IPS DF 6.9 (cell line): ENCODE data around the gene ORC3.

Experiments used
- DNase-seq: peaks from one replicate; pipeline ENCODE4 v3.0.0-alpha.2; 2013; ENCODE audit warnings: low read depth, low spot score
- H3K27ac ChIP-seq: one replicate; pipeline ENCODE4 v1.5.1; 2013; ENCODE audit warnings: low read length, control low read depth
- H3K27me3 ChIP-seq: 2 replicates; pipeline ENCODE4 v1.6.1; 2013; ENCODE audit warnings: mild to moderate bottlenecking, low read length; ENCODE audit not compliant: control insufficient read depth, insufficient read depth
- H3K36me3 ChIP-seq: 2 replicates; pipeline ENCODE4 v1.6.1; 2013; ENCODE audit warnings: low read length; ENCODE audit not compliant: control insufficient read depth, insufficient read depth
- H3K4me1 ChIP-seq: 2 replicates; pipeline ENCODE4 v1.6.1; 2013; ENCODE audit warnings: low read length; ENCODE audit not compliant: control insufficient read depth, insufficient read depth
- H3K4me3 ChIP-seq: 2 replicates; pipeline ENCODE4 v1.5.1; 2013; ENCODE audit warnings: mild to moderate bottlenecking, low read length
- H3K9me3 ChIP-seq: 2 replicates; pipeline ENCODE4 v1.6.1; 2013; ENCODE audit warnings: low read length, inconsistent platforms; ENCODE audit not compliant: control insufficient read depth, insufficient read depth
- WGBS: extraction: QIAGEN DNeasy Blood & Tissue Kit; methylation state at CpG from one replicate; pipeline ENCODE4 v1.1.7; 2013; ENCODE audit warnings: mixed read lengths, missing lambda C conversion rate; ENCODE audit not compliant: insufficient read length, insufficient coverage; 5-methylcytosine and 5-hydroxymethylcytosine counted together

Gene ORC3

DNA sequence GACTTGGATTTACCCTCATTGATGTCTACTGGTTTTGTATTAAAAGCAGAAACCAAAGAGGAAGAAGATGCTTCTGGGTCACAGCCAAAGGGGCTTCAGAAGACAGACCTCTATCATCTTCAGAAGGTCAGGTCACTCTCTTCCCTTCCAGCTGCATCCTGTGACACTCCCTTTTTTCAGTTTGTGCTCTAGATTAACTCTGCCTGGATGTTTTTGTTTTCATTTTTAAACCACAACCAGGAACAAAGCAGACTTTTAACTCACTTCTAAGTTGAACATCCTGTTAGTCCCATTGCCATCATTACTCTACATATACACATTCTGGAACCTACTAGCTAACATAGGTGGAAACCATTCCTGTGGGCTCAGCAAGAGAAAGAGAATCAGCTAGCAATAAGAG is 66.9 kb downstream of the ORC3 start:
- Histone ChIP-seq H3K36me3 (no peaks in the 10 kb centered on the region; the same call in 1 of the 2 replicates), H3K4me3 (no peak overlapping the region), H3K27me3 (no peaks in the 10 kb centered on the region), H3K27ac (no peak overlapping the region), H3K4me1 (peaks cover 3% of the 10 kb centered on the region; the same call in 1 of the 2 replicates), H3K9me3 (no peaks in the 10 kb centered on the region)
- DNase-seq = no peak

GRCh38 chr6:87658516-87658915 is 68.6 kb downstream of the ORC3 start:
- no peaks in the 10 kb centered on the region for H3K27me3 ChIP-seq
- H3K4me1 ChIP-seq = peaks cover 3% of the 10 kb centered on the region; the same call in 1 of the 2 replicates
- H3K27ac ChIP-seq = no peak overlapping the region
- H3K9me3 ChIP-seq = no peaks in the 10 kb centered on the region
- no peak overlapping the region for H3K4me3 ChIP-seq
- DNase-seq = no peak
- H3K36me3 ChIP-seq = no peaks in the 10 kb centered on the region; the same call in 1 of the 2 replicates

GRCh38 chr6:87660226-87660911 is 70.4 kb downstream of the ORC3 start:
- Histone ChIP-seq H3K4me1 (no peaks in the 10 kb centered on the region), H3K4me3 (no peak overlapping the region), H3K27ac (no peak overlapping the region), H3K9me3 (no peaks in the 10 kb centered on the region), H3K27me3 (no peaks in the 10 kb centered on the region), H3K36me3 (no peaks in the 10 kb centered on the region; the same call in 1 of the 2 replicates)
- no peak for DNase-seq

DNA sequence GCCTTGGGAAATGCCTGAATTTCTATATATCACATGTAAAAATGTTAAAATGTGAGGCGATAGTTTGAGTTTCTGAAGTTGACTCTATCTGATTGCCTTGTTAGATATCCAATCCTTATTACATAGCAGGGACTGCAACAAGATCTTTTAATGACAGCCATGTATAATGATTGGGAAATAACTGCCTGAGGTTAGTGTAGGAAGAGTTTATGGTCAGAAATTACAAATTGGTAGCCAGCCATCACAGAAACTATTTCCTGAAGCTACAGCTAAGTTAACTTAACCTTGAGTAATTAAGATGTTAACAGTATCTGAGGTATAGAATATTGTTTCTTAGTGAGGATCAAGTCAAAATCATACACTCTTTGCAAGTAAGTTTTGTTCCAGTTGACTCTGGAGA is 71.1 kb downstream of the ORC3 start:
- WGBS = no CpG with 5 or more reads among the region's 1 CpG
- Histone ChIP-seq H3K4me3 (no peak overlapping the region), H3K4me1 (no peaks in the 10 kb centered on the region), H3K27ac (no peak overlapping the region), H3K9me3 (no peaks in the 10 kb centered on the region), H3K36me3 (no peaks in the 10 kb centered on the region; the same call in 1 of the 2 replicates), H3K27me3 (no peaks in the 10 kb centered on the region)
- DNase-seq = no peak

DNA sequence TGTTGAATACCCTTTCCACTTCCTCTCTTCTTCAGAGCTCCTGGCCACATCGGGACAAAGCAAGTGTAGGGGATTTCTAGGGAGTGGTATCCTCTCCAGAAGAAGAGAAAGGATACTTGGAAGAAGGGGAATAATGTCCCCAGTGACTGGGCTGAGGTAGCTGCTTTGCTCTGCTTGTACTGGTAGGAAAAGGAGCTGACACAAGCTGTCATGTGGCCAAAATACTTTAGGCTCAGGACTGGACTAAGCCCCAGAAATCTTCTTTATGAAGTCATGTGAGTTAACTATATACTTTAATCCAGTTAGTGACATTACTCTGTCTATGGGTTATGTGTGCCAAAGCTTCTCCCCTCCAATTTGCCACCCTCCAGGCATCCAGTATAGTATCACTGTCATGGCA is 71.6 kb downstream of the ORC3 start:
- WGBS = no CpG with 5 or more reads among the region's 1 CpG
- no peak overlapping the region for H3K27ac ChIP-seq
- H3K9me3 ChIP-seq = no peaks in the 10 kb centered on the region
- DNase-seq = no peak
- no peaks in the 10 kb centered on the region for H3K27me3 ChIP-seq
- H3K36me3 ChIP-seq = no peaks in the 10 kb centered on the region; the same call in 1 of the 2 replicates
- no peak overlapping the region for H3K4me3 ChIP-seq
- no peaks in the 10 kb centered on the region for H3K4me1 ChIP-seq

DNA sequence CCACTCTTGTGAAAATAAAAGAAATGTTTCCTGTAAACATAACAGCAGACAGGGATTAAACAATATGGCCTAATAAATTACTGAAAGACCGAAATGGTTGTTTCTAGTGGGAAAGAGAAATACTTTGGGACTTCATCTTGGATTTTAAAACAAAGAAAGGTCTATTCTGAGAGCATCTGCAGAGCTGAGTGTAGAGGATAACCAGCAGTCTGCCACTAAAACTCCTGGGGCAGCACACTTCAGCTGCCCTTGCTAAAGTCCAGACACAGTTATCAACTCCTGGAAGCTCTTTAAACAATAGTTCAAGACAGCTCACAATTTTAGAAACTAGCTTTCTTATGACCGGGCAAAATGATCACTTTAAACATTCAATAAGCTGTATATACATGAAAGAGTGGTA is 73.5 kb downstream of the ORC3 start:
- H3K4me1 ChIP-seq = no peaks in the 10 kb centered on the region
- H3K27me3 ChIP-seq = no peaks in the 10 kb centered on the region
- DNase-seq = no peak
- no CpG with 5 or more reads among the region's 2 CpGs for WGBS
- no peaks in the 10 kb centered on the region; the same call in 1 of the 2 replicates for H3K36me3 ChIP-seq
- H3K4me3 ChIP-seq = no peak overlapping the region
- no peak overlapping the region for H3K27ac ChIP-seq
- H3K9me3 ChIP-seq = no peaks in the 10 kb centered on the region

DNA sequence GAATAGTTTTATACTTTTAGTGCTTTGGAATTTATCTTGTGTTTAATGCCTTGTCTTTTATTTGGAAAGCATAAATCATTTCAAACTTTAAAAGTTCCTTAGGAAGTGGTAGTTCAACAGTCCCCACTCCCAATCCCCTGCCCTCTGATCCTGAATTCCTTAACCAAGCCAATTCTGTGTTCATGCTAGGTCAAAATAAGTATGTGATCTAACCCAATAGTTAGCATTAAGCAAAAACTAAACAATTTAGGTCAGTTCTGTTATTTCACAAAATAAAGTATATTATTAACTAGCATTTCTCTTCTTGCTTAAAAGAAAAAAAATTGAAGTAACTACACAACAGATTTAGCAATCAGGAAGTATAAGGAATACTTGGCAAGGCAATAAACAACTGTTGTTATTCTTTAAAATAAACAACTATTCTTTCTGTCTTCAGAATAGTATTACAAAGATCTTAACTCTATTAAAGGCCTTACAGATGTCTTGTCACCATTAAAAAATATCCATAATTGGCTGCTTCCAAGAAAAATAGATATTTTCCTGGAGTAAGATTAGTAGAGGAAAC is 75.1 kb downstream of the ORC3 start:
- no peaks in the 10 kb centered on the region; the same call in 1 of the 2 replicates for H3K36me3 ChIP-seq
- no peaks in the 10 kb centered on the region for H3K4me1 ChIP-seq
- no peak for DNase-seq
- H3K9me3 ChIP-seq = no peaks in the 10 kb centered on the region
- no peak overlapping the region for H3K4me3 ChIP-seq
- H3K27ac ChIP-seq = no peak overlapping the region
- H3K27me3 ChIP-seq = no peaks in the 10 kb centered on the region

DNA sequence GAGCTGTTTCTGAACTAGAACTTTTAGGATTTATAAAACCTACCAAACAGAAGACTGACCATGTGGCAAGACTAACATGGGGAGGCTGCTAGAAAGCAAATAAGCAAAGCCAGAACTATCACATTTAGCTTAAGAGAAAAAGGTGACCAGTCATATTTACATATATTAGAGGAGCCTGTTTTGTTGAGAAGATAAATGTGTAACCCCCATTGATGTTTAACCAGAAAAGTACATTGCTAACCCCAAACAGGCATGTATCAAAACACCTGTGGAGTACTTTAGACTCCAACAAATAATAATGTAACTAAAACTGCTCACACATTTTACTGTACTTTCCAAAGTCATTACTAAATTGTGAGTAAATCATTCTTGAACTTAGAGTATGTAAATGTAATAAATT is 77.1 kb downstream of the ORC3 start:
- no peaks in the 10 kb centered on the region; the same call in 1 of the 2 replicates for H3K36me3 ChIP-seq
- no peaks in the 10 kb centered on the region for H3K9me3 ChIP-seq
- no peak overlapping the region for H3K27ac ChIP-seq
- DNase-seq = no peak
- H3K27me3 ChIP-seq = no peaks in the 10 kb centered on the region
- H3K4me3 ChIP-seq = no peak overlapping the region
- no peaks in the 10 kb centered on the region for H3K4me1 ChIP-seq

- H3K4me1 ChIP-seq = no peaks in the 10 kb centered on the region
- no peak overlapping the region for H3K4me3 ChIP-seq
- H3K9me3 ChIP-seq = no peaks in the 10 kb centered on the region
- no CpG with 5 or more reads among the region's 2 CpGs for WGBS
- H3K27me3 ChIP-seq = no peaks in the 10 kb centered on the region
- H3K27ac ChIP-seq = no peak overlapping the region
- no peak for DNase-seq
- H3K36me3 ChIP-seq = no peaks in the 10 kb centered on the region; the same call in 1 of the 2 replicates
These were observed 78.1 kb downstream of the ORC3 start for GRCh38 chr6:87668013-87668412.

- Histone ChIP-seq H3K4me3 (no peak overlapping the region), H3K27ac (no peak overlapping the region), H3K4me1 (no peaks in the 10 kb centered on the region), H3K36me3 (no peaks in the 10 kb centered on the region; the same call in 1 of the 2 replicates), H3K9me3 (no peaks in the 10 kb centered on the region), H3K27me3 (no peaks in the 10 kb centered on the region)
- WGBS = no CpG with 5 or more reads among the region's 3 CpGs
- no peak for DNase-seq
These were observed 79.1 kb downstream of the ORC3 start for GRCh38 chr6:87669051-87669450.

DNA sequence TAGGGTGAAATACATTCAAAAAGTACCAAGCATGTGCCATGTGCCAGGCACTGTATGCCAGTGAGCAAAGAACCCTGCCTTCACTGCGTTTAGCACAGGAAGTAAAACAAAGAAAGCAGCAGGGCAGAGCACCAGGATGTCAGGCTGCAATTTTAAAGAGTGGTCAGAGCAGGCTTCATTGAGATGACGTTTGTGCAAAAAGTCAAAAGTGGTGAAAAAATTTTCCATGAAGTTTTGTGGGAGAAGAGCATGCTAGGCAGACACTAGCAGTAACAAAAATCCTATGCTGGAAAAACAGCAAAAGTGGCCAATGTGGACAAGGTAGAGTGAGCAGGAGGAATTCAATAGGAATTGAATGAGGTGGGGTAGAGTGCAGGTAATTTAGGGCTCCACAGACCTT is 80.8 kb downstream of the ORC3 start:
- H3K4me1 ChIP-seq = no peaks in the 10 kb centered on the region
- peaks cover 4% of the 10 kb centered on the region; the same call in 1 of the 2 replicates for H3K36me3 ChIP-seq
- no peak overlapping the region for H3K27ac ChIP-seq
- no peak for DNase-seq
- H3K27me3 ChIP-seq = no peaks in the 10 kb centered on the region
- WGBS = no CpG with 5 or more reads among the region's 2 CpGs
- H3K4me3 ChIP-seq = no peak overlapping the region
- no peaks in the 10 kb centered on the region for H3K9me3 ChIP-seq
